HG02798 (cell line): ENCODE data around the gene TXNDC16.

Source experiments
- ATAC-seq: cut with Tn5 transposase; IDR thresholded peaks from one replicate; pipeline ENCODE4 v1.9.1; 2021; ENCODE audit warnings: mild to moderate bottlenecking; ENCODE audit not compliant: unreplicated experiment, poor library complexity

Gene TXNDC16

DNA sequence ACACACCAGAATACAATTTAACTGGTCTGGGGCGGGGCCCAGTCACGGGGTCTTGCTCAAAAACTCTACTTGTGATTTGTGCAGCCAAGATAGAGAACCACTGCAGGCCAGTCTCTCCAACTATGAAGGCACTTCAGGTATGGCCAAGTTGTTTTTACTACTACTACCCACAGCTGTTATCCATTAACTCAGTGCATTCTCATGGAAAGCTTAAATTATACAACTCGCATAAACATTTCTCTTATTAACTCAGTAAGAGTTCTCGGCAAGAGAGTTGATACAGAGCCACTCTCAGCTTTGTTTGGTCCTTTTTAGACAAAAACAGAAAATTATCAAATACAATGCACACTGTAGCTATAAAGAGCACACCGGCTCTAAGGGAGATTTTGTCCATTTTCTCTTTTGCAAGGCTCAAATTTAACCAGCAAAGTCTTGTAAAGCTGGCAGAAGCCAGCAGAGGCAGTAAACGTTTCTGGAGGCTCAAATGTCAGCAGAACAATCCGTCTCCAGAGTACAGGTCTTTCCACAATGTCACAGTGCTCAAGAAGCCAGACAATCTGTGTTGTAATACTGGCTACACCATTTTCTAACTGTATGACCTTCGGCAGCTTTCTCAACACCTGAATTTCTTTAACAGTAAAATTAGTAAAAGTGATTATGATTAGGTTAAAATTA lies 152.2 kb downstream of the TXNDC16 start:
- ATAC-seq, result no peak

GRCh38 chr14:52399104-52399503 lies 153.2 kb downstream of the TXNDC16 start:
- no peak for ATAC-seq

DNA sequence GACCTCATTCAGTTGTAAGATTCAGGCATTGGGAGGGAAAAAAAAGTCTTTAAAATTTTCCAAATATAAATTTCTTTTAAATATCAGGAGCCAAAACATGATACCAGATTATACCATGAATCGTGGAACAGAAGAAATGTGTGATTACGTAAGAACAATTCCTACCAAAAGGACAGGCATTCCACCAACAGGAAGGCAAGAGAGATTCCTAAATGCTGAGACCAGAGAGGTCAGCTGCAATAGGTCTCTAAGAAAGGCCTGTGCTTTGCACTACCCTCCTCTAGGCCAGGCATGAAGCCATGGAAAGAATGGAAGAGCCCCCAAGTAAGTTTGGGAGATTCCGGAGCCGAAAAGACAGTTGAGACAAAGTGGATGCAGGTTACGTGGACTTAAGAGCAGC lies 154.5 kb downstream of the TXNDC16 start:
- no peak for ATAC-seq

DNA sequence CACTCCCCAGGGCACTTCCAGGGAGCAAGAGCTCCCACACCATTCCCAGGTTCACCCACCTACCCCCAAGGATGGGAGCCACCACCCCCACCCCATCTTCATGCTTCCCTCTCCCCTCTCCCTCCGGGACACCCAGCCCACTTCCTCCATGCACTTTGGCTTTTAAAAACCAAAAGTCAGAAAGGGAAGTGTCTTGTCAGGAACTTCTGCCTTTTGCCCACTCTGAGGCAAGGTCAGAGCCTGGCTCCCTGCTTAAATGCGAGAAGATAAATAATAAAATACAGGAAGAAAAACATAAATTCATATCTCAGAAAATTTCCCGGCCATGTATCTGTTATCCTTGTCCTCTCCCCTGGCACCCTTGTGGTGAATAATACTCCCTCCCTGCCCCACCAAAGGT lies 156.6 kb downstream of the TXNDC16 start:
- ATAC-seq, result no peak

DNA sequence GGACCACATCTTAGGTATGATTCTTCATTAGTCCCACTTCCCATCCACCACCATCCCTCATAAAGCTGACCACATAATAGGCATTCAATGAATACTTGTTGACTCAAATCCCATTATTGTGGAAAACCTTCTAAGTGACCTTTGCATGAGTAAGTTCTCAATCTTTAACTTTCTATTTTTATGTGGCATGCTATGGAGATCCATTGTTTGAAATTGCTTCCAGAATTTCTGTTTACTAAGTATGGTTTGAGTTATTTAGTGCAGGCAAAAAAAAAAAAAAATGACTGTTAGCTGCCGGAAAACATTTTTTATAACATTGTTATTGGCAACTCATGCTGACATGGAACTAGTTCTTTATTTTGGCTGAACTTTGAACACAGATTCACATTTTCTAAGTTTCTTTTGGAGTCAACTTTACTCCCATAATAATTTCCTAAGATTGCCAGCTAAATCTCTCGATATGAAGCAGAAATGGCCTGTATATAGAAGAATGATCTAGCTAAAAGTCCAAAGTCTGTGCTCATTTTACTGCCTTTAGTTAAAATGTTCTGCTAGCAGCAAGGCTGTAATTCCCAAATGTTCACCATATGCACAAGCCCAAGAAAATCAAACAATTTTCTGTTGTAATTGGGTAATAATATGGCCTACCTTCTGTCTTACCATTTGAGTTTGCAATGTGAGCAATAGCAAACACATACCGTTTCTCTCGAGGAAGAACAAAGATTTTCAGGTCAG lies 160.3 kb downstream of the TXNDC16 start:
- no peak for ATAC-seq
